Lower leg skin (tissue), 3 donors: ENCODE data around the gene FAM210A.
"Not testable (repeated sequence)": the region's sequence is repeated elsewhere in the genome, so short reads cannot be mapped to it uniquely, and the experiment has no call there.

Experiments
- POLR2A ChIP-seq, 2 donors: fragments of 450-650 bp; IDR thresholded peaks; one replicate each; pipeline ENCODE4 v1.6.1; 2016 to 2017; ENCODE audit warnings: antibody characterized with exemption in 2 of 2, mild to moderate bottlenecking in 1 of 2, moderate library complexity in 1 of 2
- TF ChIP-seq, protein P1 (sequence below), 3 donors: fragments of 450-650 bp; IDR thresholded peaks; one replicate each; pipeline ENCODE4 v1.5.1; 2016; ENCODE audit warnings: antibody characterized with exemption in 3 of 3, mild to moderate bottlenecking in 3 of 3, moderate library complexity in 2 of 3

DNA sequence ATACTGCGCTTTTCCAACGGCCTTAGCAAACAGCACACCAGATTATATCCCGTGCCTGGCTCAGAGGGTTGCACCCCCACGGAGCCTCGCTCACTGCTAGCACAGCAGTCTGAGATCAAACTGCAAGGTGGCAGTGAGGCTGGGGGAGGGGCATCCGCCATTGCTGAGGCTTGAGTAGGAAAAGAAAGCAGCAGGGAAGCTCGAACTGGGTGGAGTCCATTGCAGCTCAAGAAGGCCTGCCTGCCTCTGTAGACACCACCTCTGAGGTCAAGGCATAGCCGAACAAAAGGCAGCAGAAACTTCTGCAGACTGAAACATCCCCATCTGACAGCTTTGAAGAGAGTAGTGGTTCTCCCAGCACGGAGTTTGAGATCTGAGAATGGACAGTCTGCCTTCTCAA is 36.3 kb downstream of the FAM210A start:
- TF ChIP-seq, protein P1, sequence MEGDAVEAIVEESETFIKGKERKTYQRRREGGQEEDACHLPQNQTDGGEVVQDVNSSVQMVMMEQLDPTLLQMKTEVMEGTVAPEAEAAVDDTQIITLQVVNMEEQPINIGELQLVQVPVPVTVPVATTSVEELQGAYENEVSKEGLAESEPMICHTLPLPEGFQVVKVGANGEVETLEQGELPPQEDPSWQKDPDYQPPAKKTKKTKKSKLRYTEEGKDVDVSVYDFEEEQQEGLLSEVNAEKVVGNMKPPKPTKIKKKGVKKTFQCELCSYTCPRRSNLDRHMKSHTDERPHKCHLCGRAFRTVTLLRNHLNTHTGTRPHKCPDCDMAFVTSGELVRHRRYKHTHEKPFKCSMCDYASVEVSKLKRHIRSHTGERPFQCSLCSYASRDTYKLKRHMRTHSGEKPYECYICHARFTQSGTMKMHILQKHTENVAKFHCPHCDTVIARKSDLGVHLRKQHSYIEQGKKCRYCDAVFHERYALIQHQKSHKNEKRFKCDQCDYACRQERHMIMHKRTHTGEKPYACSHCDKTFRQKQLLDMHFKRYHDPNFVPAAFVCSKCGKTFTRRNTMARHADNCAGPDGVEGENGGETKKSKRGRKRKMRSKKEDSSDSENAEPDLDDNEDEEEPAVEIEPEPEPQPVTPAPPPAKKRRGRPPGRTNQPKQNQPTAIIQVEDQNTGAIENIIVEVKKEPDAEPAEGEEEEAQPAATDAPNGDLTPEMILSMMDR (IDR thresholded peaks at IDR 0.05) = not testable (repeated sequence)
- not testable (repeated sequence) for TF ChIP-seq POLR2A (IDR thresholded peaks at IDR 0.05)
